ENCODE results near the gene OR2T34. TPM values are rescaled to one million over a fixed set of nuclear protein-coding genes. Genes with fewer than 3 reads are reported as not detected.
"Not testable (repeated sequence)": the region's sequence is repeated elsewhere in the genome, so short reads cannot be mapped to it uniquely, and the experiment has no call there.

The OR2T34 gene
- total RNA-seq, 1 donor from 2014 or later = not detected

GRCh38 chr1:248565530-248566373 lies 8.8 kb downstream of the OR2T34 start:
- not testable (repeated sequence) for DNase-seq (ENCODE audit: low spot score); ATAC-seq

GRCh38 chr1:248562672-248563071 lies 11.9 kb downstream of the OR2T34 start, which contains the start of gene OR2T29:
TSS of gene OR2T29 (minus strand) at chr1:248562772. CDS start at chr1:248559491, 3,281 bp downstream.
- not testable (repeated sequence) for DNase-seq (ENCODE audit: low spot score); ATAC-seq

- DNase-seq (ENCODE audit: low spot score); ATAC-seq: not testable (repeated sequence)
Observed at GRCh38 chr1:248551027-248551426, 23.5 kb downstream of the OR2T34 start.

DNA sequence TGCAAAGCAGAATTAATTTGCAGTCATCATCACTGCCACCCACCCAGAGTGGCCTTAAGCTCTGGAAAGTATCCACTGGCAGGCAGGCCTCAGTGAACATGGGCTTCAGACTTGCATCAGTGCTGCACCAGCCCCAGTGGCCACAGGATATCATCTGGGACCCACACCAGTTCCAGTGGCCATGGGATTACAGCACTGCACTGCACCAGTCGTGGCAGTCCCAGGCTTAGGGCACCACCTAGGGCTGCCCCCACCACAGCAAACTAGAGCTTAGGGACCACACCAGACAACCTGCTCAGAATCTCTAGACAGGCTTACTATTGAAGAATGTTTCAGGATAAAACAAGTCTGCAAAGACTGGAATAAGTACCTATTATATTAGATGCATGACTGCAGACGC lies 27.2 kb downstream of the OR2T34 start:
- ATAC-seq; DNase-seq (ENCODE audit: low spot score): not testable (repeated sequence)

GRCh38 chr1:248537449-248537848 lies 37.1 kb downstream of the OR2T34 start:
- not testable (repeated sequence) for DNase-seq (ENCODE audit: low spot score); ATAC-seq

Other genes starting within 250 kb of the OR2T34 start
- not detected for gene OR14C36, start 226.0 kb downstream of the OR2T34 start, total RNA-seq
- not detected for gene OR2T4, start 213.1 kb downstream of the OR2T34 start, total RNA-seq
- not detected for gene OR2T6, start 199.0 kb downstream of the OR2T34 start, total RNA-seq
- not detected for gene OR2T1, start 171.7 kb downstream of the OR2T34 start, total RNA-seq
- not detected for gene OR2T2, start 129.1 kb downstream of the OR2T34 start, total RNA-seq
- gene OR2T3, start 101.4 kb downstream of the OR2T34 start, total RNA-seq = not detected
- gene OR2T5, start 86.2 kb downstream of the OR2T34 start, total RNA-seq = not detected
- not detected for gene OR2G6, start 66.7 kb downstream of the OR2T34 start, total RNA-seq
- gene OR2T29, start 12.0 kb downstream of the OR2T34 start, total RNA-seq = not detected
- gene OR2T10, start 22.9 kb upstream of the OR2T34 start, total RNA-seq = not detected
- not detected for gene OR2T11, start 60.3 kb upstream of the OR2T34 start, total RNA-seq
- not detected for gene OR2T35, start 70.5 kb upstream of the OR2T34 start, total RNA-seq
- gene OR2T27, start 80.8 kb upstream of the OR2T34 start, total RNA-seq = not detected
- gene OR14I1, start 128.0 kb upstream of the OR2T34 start, total RNA-seq = not detected
- not detected for gene LYPD8, start 181.0 kb upstream of the OR2T34 start, total RNA-seq

Measured in left lobe of liver (tissue), 2 donors.